Transverse colon (tissue), 4 donors: Measurements from ENCODE around the gene CPLX1. TPM values are rescaled to one million over a fixed set of nuclear protein-coding genes. Genes with fewer than 3 reads are reported as not detected.

Source experiments
- DNase-seq: peaks from one replicate; pipeline ENCODE4 v3.0.0-alpha.2; 2019
- H3K27ac ChIP-seq, 4 donors: fragments of 200-600 bp; sonication (generic); 2 replicates each; pipeline ENCODE4 v1.5.1; 2016 to 2018; ENCODE audit warnings: inconsistent platforms in 4 of 4
- H3K27me3 ChIP-seq: fragments of 200-600 bp; sonication (generic); 2 replicates; pipeline ENCODE4 v1.5.1; 2017; ENCODE audit warnings: inconsistent platforms
- H3K36me3 ChIP-seq, 4 donors: fragments of 200-600 bp; sonication (generic); 2 replicates each; pipeline ENCODE4 v1.5.1; 2017 to 2019; ENCODE audit warnings: inconsistent platforms in 4 of 4
- H3K4me1 ChIP-seq, 4 donors: fragments of 200-600 bp; sonication (generic); 2 replicates each; pipeline ENCODE4 v1.5.1; 2017 to 2020; ENCODE audit warnings: inconsistent platforms in 4 of 4
- H3K4me3 ChIP-seq, 4 donors: fragments of 200-600 bp; sonication (generic); 1 replicate in 1 of 4; 2 replicates in 3 of 4; pipeline versions ENCODE4 v1.5.1 to v1.6.1; 2017 to 2019; ENCODE audit warnings: inconsistent platforms in 4 of 4
- H3K9me3 ChIP-seq, 2 donors: fragments of 200-600 bp; sonication (generic); 2 replicates each; pipeline ENCODE4 v1.5.1; 2017 to 2019; ENCODE audit warnings: inconsistent platforms in 2 of 2
- EP300 ChIP-seq: sonication (generic); formaldehyde crosslinking; IDR thresholded peaks from one replicate; pipeline ENCODE4 v1.6.1; 2017; ENCODE audit warnings: antibody characterized with exemption, low read depth
- POLR2A ChIP-seq: fragments of 450-650 bp; IDR thresholded peaks from one replicate; pipeline ENCODE4 v1.6.1; 2016; ENCODE audit warnings: antibody characterized with exemption, mild to moderate bottlenecking, moderate library complexity
- POLR2AphosphoS5 ChIP-seq, 3 donors: sonication (generic); formaldehyde crosslinking; IDR thresholded peaks; one replicate each; pipeline ENCODE4 v1.6.1; 2016; ENCODE audit warnings: antibody characterized with exemption in 3 of 3
- WGBS, 2 donors: methylation state at CpG; one replicate each; pipeline ENCODE4 v1.1.5; 2018; ENCODE audit warnings: low coverage in 1 of 2; 5-methylcytosine and 5-hydroxymethylcytosine counted together
- in situ Hi-C, 4 donors: fragments of 200-750 bp; cut with MboI; loops; one replicate each; pipeline versions ENCODE4 v1.15.0 to v1.15.1; 2017; ENCODE audit warnings: low sequenced_read_pairs in 3 of 4, low pct_ligation_motif_present in 1 of 4, low pct_unique_long_range_greater_than_20kb in 1 of 4
- intact Hi-C: fragments of 100-400 bp; cut with DNase I; formaldehyde crosslinking; loops from one replicate; pipeline ENCODE4 v1.15.1; 2023; ENCODE audit warnings: low total_unique reads
- total RNA-seq, 4 donors: library from RNA; depleted of rRNA; stranded (reverse); fragments of >200 nt; gene quantifications; one replicate each; pipeline ENCODE4 v1.1.0, GENCODE V29; 2016
- TF ChIP-seq, protein P1 (sequence below), 5 experiments: fragments of 200-600 bp in 3 of 5; fragments of 450-650 bp in 2 of 5; sonication (generic) in 3 of 5; IDR thresholded peaks; 1 replicate in 2 of 5; 2 replicates in 3 of 5; pipeline ENCODE4 v1.5.1; 2016 to 2017; ENCODE audit warnings: antibody characterized with exemption in 5 of 5, inconsistent platforms in 3 of 5, mild to moderate bottlenecking in 2 of 5, moderate library complexity in 1 of 5

CPLX1 gene
- total RNA-seq, 4 donors from 2014 or later, result 0.32 to 3.7 (median 0.41) TPM; not detected in 1

DNA sequence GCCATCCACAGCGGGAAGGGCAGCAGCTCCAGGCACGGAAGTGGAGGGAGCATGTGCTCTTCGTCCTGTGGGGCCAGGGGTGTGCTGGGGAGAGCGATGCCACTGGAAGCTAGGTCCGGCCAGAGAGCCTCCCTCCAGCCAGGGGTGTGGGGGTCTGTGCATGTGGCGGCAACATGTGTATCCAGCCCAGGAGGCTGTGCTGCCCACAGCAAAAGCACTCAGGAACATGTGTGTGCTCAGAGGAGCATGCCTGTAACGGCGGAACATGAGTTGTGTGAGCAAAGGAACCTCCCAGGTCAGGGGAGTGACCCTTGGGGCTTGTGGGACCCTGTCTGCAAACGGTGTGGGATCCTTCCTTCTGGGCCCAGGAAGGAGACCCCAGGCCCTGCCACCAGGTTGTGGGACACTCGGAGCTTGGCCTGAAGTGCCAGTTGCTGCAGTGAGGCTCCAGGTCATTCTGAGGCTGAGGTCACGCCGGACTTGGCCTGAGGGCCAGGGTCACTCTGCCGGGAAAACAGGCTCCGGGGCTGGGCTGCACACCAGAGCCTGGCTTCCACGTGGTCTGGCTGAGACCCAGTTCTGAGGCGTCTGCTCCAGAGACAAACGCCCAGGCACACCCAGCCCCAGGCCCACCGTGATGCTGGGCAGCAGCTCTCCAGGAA lies 37.2 kb downstream of the CPLX1 start:
- Histone ChIP-seq H3K27ac (peak overlapping the region in 1 of 4 donors; percentile 37), H3K4me1 (peaks cover 23 to 51% (median 42%) of the 10 kb centered on the region in 4 donors), H3K9me3 (no peaks in the 10 kb centered on the region), H3K27me3 (peaks cover 65% of the 10 kb centered on the region), H3K4me3 (no peak overlapping the region), H3K36me3 (no peaks in the 10 kb centered on the region)
- intact Hi-C loops, result no loop called here
- WGBS, 2 donors, result 67% methylated on average over 13 of the region's 18 CpGs; no CpG with 5 or more reads in 1 of the 2 donors
- no peak for DNase-seq
- in situ Hi-C loops, result no loop called here
- TF ChIP-seq, protein P1, sequence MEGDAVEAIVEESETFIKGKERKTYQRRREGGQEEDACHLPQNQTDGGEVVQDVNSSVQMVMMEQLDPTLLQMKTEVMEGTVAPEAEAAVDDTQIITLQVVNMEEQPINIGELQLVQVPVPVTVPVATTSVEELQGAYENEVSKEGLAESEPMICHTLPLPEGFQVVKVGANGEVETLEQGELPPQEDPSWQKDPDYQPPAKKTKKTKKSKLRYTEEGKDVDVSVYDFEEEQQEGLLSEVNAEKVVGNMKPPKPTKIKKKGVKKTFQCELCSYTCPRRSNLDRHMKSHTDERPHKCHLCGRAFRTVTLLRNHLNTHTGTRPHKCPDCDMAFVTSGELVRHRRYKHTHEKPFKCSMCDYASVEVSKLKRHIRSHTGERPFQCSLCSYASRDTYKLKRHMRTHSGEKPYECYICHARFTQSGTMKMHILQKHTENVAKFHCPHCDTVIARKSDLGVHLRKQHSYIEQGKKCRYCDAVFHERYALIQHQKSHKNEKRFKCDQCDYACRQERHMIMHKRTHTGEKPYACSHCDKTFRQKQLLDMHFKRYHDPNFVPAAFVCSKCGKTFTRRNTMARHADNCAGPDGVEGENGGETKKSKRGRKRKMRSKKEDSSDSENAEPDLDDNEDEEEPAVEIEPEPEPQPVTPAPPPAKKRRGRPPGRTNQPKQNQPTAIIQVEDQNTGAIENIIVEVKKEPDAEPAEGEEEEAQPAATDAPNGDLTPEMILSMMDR (IDR thresholded peaks at IDR 0.05), result no peak
- no peak for TF ChIP-seq EP300
- no peak for TF ChIP-seq POLR2A
- TF ChIP-seq POLR2AphosphoS5 (IDR thresholded peaks at IDR 0.05), result no peak

DNA sequence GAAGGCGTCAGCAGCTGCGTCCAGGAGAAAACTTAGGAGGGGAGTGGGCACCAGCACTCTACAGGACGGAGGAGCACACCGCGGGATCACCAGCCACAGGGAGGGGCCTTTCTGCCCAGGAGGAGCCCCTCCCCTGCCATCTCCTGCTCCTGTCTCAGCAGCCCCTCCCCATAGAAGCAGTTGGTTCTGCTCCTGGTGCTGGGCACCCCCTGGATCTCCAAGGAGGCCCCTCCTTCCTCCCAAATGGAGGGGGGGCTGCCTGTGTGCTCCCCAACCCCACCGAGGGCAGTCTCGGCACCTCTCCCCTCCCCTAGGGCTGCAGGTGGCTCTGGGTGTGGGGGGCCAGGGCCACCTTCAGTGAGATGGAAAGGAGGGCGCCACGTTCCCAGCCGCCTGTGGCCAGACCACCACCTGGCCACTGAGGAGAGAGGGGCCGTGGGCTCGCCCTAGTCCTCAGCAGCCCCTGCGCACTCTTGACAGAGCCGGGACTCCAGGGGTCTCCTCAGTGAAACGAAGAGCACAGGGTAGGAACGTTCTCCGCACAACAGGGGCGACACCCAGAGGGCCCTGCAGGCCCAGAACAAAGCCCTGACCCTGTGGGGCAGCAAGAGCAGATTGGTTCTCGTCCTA lies 37.8 kb downstream of the CPLX1 start:
- peaks cover 59% of the 10 kb centered on the region for H3K27me3 ChIP-seq
- H3K36me3 ChIP-seq, result no peaks in the 10 kb centered on the region
- 82% methylated on average over 19 of the region's 19 CpGs; no CpG with 5 or more reads in 1 of the 2 donors for WGBS, 2 donors
- TF ChIP-seq POLR2AphosphoS5 (IDR thresholded peaks at IDR 0.05) (no peak), POLR2A (no peak), EP300 (no peak)
- TF ChIP-seq, protein P1 (IDR thresholded peaks at IDR 0.05), result no peak
- intact Hi-C loops (no loop called here), in situ Hi-C loops (no loop called here)
- DNase-seq, result no peak
- H3K4me1 ChIP-seq, result peaks cover 23 to 51% (median 43%) of the 10 kb centered on the region in 4 donors
- no peak overlapping the region for H3K27ac ChIP-seq
- H3K4me3 ChIP-seq, result no peak overlapping the region
- no peaks in the 10 kb centered on the region for H3K9me3 ChIP-seq

DNA sequence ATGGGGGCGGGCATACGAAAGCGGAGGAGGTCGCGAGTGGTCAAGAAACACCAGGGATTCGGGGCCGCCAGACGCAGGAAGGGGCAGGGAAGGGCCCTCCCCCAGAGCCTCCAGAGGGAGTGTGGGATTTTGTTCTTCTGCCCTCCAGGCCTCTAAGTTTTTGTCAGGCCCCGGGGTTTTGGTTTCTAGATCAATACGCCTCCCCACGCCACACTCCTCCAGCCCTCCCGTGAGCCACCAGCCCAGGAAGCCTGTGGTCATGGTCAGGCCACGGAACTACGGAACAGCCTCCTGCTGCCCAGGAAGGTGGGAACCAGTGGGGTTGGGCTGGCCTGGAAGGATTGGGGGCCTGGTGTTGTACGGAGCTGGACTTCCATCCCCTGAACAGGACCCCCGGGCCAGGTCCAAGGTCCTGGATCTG lies 38.4 kb downstream of the CPLX1 start:
- Histone ChIP-seq H3K36me3 (no peaks in the 10 kb centered on the region), H3K4me1 (peaks cover 20 to 54% (median 44%) of the 10 kb centered on the region in 4 donors), H3K27ac (no peak overlapping the region), H3K4me3 (no peak overlapping the region), H3K9me3 (no peaks in the 10 kb centered on the region), H3K27me3 (peaks cover 53% of the 10 kb centered on the region)
- no peak for DNase-seq
- TF ChIP-seq POLR2A (no peak), EP300 (no peak), POLR2AphosphoS5 (IDR thresholded peaks at IDR 0.05) (no peak)
- WGBS, 2 donors, result 59 to 80% methylated on average over 9 to 15 of the region's 16 CpGs
- intact Hi-C loops (no loop called here), in situ Hi-C loops (no loop called here)

DNA sequence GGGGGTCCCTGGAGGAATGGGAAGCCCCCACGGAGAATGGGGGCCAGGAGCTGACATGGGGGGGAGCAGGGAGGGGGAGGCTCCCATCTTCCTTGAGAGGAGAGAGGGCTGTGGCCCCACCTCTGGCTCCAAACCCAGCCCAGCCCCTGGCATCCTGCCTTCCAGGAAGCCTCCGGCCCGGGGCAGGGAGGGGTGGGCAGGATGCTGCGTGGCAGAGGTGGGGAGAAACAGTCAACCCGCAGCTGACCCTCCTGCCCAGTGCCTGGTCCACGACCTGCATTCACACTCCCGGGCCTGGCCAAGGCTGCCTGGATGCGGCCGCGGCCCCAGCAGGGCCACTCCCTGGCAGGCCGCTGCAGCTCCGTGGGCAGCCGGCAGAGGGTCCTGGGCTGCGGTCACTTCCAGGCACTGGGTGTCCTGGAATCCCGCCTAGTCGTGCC lies 39.0 kb downstream of the CPLX1 start:
- Histone ChIP-seq H3K36me3 (no peaks in the 10 kb centered on the region), H3K4me3 (peak overlapping the region in 2 of 4 donors; percentile 28 to 32), H3K27ac (peak overlapping the region in 2 of 4 donors; percentile 14 to 56), H3K4me1 (peaks cover 14 to 52% (median 42%) of the 10 kb centered on the region in 4 donors), H3K9me3 (no peaks in the 10 kb centered on the region), H3K27me3 (peaks cover 46% of the 10 kb centered on the region)
- TF ChIP-seq, protein P1 (IDR thresholded peaks at IDR 0.05), result peak in 3 of 5 experiments; percentile 17 to 39 (median 22)
- TF ChIP-seq EP300, result no peak
- no peak for TF ChIP-seq POLR2AphosphoS5 (IDR thresholded peaks at IDR 0.05)
- intact Hi-C loops, result no loop called here
- in situ Hi-C loops, result no loop called here
- DNase-seq, result no peak
- 27% methylated on average over 5 of the region's 16 CpGs; no CpG with 5 or more reads in 1 of the 2 donors for WGBS, 2 donors
